ENCODE measurements around the gene FOXQ1.
"Not testable (repeated sequence)": the region's sequence is repeated elsewhere in the genome, so short reads cannot be mapped to it uniquely, and the experiment has no call there.

FOXQ1 gene

GRCh38 chr6:1291381-1291780, 20.5 kb upstream of the FOXQ1 start:
- DNase-seq: no peak

DNA sequence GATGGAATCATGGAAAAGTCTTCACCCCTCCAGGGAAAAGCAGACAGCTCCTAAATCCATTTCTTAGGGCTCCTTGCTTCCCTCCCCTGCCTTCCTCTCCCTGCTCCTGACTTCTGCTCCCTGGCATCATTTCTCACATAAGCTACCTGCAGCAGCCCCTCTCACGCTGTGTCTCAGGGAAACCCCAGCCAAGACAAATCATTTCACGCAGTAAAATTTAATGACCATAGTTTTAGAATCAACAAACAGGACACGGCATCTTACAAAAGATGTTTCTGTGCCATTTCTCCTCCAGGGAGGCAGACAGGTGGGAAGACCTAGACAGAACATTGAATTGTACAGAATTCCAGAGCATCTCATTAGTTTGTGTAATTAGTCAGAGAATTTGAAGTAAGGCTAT, 16.5 kb upstream of the FOXQ1 start:
- DNase-seq: no peak

GRCh38 chr6:1296079-1296478, 15.8 kb upstream of the FOXQ1 start:
- DNase-seq: no peak

- no peak for DNase-seq
These were observed 15.4 kb upstream of the FOXQ1 start for GRCh38 chr6:1296542-1296941.

GRCh38 chr6:1297746-1298145, 14.2 kb upstream of the FOXQ1 start:
- DNase-seq: no peak

GRCh38 chr6:1298768-1299167, 13.1 kb upstream of the FOXQ1 start:
- no peak for DNase-seq

DNA sequence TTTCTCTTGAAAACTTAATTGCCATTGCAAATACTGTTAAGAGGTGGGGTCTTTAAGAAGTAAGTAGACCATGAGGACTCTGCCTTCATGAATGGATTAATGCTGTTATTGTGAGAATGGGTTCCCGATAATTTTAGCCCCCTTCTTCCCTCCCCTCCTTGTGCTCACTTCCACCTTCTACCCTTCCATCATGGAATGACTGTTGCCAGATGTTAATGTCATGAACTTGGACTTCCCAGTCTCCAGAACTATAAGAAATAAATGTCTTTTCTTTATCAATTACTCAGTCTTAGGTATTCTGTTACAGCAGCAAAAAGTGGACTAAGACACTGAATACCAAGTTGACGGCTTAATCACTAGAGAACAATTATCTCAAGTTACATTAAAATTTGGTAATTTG, 5.8 kb upstream of the FOXQ1 start:
- no peak for DNase-seq

DNA sequence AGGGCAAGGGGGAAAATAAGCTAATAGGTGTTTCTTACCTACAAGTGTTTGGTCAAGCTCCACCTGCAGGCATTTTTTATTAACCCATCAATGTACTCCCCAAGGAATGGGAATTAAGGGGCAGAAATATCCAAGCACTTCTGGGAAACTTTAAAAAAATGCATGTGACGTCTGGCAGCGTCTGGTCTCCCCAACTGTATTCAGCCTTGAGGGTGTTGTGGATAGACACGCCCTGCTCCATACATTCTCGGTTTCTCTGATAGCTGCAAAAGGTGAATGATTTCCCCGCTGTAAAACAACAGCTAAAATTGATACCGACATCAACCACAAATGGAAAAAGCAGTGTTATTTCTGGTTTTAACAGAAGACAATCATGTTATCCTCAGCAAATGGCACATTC, 2.5 kb upstream of the FOXQ1 start:
- no peak for DNase-seq

- no peak for DNase-seq
These were observed 1.1 kb upstream of the FOXQ1 start for GRCh38 chr6:1310628-1311399.

DNA sequence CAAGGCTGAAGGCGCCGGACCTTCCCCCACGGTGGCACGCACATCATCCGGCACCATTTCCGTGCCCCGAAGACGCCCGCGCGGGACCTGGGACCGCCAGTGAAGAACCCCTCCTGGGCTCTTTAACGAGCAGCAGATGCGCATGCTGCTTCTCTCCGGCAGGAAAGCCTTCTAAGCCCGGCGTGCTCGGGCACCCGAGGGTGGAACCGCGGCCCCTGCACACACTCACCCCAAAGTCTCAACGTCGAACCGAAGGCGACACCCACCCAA, 240 bp downstream of the FOXQ1 start:
- DNase-seq: no peak

DNA sequence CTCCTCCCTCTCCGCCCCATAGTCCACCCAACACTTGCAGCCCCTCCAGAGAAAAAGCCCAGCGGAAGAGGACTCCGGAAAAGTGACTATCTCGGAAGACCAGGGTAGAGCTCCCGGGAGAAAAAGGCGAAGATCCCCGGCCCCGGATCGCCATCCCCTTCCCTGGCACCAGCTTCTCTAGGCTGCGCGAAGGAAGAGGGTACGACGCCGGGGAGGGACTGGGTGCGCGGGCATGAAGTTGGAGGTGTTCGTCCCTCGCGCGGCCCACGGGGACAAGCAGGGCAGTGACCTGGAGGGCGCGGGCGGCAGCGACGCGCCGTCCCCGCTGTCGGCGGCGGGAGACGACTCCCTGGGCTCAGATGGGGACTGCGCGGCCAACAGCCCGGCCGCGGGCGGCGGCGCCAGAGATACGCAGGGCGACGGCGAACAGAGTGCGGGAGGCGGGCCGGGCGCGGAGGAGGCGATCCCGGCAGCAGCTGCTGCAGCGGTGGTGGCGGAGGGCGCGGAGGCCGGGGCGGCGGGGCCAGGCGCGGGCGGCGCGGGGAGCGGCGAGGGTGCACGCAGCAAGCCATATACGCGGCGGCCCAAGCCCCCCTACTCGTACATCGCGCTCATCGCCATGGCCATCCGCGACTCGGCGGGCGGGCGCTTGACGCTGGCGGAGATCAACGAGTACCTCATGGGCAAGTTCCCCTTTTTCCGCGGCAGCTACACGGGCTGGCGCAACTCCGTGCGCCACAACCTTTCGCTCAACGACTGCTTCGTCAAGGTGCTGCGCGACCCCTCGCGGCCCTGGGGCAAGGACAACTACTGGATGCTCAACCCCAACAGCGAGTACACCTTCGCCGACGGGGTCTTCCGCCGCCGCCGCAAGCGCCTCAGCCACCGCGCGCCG, 822 bp downstream of the FOXQ1 start:
- DNase-seq: no peak

DNA sequence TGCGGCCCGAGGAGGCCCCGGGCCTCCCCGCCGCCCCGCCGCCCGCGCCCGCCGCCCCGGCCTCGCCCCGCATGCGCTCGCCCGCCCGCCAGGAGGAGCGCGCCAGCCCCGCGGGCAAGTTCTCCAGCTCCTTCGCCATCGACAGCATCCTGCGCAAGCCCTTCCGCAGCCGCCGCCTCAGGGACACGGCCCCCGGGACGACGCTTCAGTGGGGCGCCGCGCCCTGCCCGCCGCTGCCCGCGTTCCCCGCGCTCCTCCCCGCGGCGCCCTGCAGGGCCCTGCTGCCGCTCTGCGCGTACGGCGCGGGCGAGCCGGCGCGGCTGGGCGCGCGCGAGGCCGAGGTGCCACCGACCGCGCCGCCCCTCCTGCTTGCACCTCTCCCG, 1.5 kb downstream of the FOXQ1 start:
- DNase-seq: no peak

- DNase-seq: no peak
These were observed 2.0 kb downstream of the FOXQ1 start for GRCh38 chr6:1313767-1314503.

DNA sequence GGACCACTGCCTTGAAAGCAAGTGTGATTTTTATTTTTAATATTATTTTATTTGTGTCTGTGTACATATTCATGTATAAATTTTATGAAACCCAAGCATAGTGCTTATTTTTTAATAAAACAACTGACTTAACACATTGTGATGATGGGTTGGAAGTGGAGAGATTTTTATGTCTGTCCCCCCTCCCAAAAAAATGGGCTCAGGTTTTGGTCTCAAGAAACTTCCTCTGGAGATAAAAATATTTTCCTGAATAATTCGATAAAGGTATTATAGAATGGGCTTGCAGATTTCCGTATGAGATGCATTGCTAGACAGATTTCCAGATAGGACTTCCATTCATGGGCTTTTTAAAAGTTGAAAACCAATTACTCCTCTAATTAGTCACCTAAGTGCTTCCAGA, 2.7 kb downstream of the FOXQ1 start:
- DNase-seq: no peak

- DNase-seq: no peak
These were observed 3.3 kb downstream of the FOXQ1 start for GRCh38 chr6:1315201-1315559.

- DNase-seq: no peak
These were observed 3.9 kb downstream of the FOXQ1 start for GRCh38 chr6:1315560-1316386.

DNA sequence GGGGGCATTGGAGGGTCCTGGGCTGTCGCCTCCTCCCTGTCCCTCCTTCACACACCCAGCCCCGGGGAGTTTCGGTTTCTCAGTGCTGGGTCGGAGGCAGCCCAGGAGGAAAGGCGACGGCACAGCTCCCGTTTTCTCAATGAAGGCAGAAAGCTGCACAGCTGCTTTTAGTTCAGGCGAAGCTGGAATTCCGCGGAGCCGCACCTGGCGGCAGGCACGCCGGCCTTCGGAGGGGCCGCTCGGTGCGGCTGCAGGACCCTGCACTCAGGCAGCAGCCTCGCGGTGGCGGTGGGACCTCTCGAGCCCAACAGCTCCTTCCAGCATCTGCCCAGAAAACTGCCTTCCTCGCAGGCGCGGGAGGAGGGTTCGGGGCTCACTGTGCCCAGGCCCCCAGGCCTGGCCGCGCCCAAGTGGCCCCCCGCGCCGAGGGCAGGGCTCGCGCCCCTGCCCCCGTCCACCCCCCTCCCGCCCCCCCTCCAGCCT, 4.6 kb downstream of the FOXQ1 start:
- no peak for DNase-seq

GRCh38 chr6:1317302-1317815, 5.5 kb downstream of the FOXQ1 start:
- DNase-seq: no peak

DNA sequence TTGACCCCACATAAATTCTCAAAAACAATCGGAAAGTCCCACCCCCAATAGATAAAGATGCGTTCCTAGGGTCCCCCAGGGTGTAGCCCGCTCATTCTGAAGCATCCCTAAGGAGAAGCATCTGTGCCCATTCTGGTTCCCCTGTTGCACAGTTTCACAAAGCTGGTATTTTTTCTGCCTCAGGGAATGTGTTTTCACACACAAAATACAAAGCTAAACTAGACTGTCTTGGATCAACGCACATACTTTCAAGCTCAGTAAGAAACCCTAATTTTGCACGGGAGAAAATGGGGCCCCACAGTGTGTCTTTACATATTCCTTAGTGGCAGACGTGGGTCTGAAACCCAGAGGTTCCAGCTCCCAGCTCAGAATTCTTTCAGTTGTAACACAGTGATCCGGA, 6.1 kb downstream of the FOXQ1 start:
- no peak for DNase-seq

- not testable (repeated sequence) for DNase-seq
These were observed 6.7 kb downstream of the FOXQ1 start for GRCh38 chr6:1318584-1318983.

DNA sequence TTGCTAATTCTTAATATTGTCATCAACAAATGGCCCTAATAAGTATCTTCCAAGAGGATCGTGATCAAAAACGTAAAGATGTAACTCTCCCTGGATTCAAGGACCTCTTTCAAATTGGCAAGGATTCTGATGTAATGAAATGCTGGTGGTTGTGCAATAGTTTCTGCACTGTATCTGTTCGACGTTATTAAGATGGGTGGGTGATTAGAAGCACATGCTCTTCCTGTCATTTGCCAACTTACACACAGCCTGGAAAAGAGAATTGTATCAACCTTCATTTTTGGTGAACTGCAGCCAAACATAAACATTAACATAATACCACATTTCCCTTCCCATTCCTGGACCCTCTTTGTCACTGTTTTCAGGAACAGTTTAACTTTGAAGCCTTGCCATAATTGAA, 9.8 kb downstream of the FOXQ1 start:
- no peak for DNase-seq

DNA sequence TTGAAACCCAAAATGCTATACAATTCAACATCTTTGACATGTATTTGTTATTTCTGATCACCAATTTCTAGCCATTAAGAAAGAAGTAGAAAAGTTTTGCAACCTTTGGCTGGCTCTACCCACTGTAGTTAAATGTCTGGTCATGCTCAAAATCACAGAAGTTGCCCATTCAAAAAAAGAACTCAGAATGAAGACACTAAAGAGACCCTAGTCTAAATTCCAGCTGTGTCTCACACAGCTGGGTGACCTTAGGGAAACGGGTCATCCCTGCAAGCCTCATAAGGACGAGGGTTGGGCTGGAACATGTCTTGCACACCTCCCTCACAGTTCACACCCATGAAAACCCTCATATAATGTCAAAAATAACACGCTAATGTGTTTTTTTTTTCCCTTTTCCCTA, 10.3 kb downstream of the FOXQ1 start:
- no peak for DNase-seq
